A673 (cell line): ENCODE measurements around the gene SEMA6B. TPM values are rescaled to one million over a fixed set of nuclear protein-coding genes. Genes with fewer than 3 reads are reported as not detected.

Source experiments
- BruUV-seq: library from RNA; stranded (reverse); fragments of 400-500 nt; replicated peaks from 2 replicates; lab custom pipeline; 2021; lab: Mats Ljungman, UMichigan
- CTCF ChIA-PET: fragments of 300-600 bp; sonication (Branson Sonifier 250); formaldehyde crosslinking; loops from one replicate; lab custom pipeline; 2022; ENCODE audit warnings: antibody characterized with exemption; lab: Charles Lee
- POLR2A ChIA-PET: fragments of 300-600 bp; sonication (Branson Sonifier 250); formaldehyde crosslinking; loops from one replicate; lab custom pipeline; 2022; ENCODE audit warnings: antibody characterized with exemption; ENCODE audit not compliant: low non-redundant PET; lab: Charles Lee
- DNase-seq: peaks from one replicate; pipeline ENCODE4 v3.0.0-alpha.2; 2015; ENCODE audit warnings: low spot score
- H3K27ac ChIP-seq: fragments of 200-600 bp; sonication (generic); 2 replicates; pipeline ENCODE4 v1.5.1; 2016; ENCODE audit warnings: mixed run types, low read depth, mild to moderate bottlenecking, mixed read lengths, antibody characterized with exemption, low read length; ENCODE audit not compliant: poor library complexity, severe bottlenecking
- H3K27me3 ChIP-seq: fragments of 200-600 bp; sonication (generic); replicated peaks from 2 replicates; pipeline ENCODE4 v1.6.1; 2017; ENCODE audit warnings: mixed run types, low read depth, mild to moderate bottlenecking, mixed read lengths, antibody characterized with exemption, low read length; ENCODE audit not compliant: insufficient read depth, poor library complexity
- H3K36me3 ChIP-seq: fragments of 200-600 bp; sonication (generic); 2 replicates; pipeline ENCODE4 v1.6.1; 2016; ENCODE audit warnings: mixed run types, mild to moderate bottlenecking, mixed read lengths, antibody characterized with exemption, low read length; ENCODE audit not compliant: insufficient read depth, poor library complexity, severe bottlenecking
- H3K4me1 ChIP-seq: fragments of 200-600 bp; sonication (generic); 2 replicates; pipeline ENCODE4 v1.6.1; 2017; ENCODE audit warnings: mixed run types, mild to moderate bottlenecking, mixed read lengths, antibody characterized with exemption, low read length; ENCODE audit not compliant: insufficient read depth, poor library complexity, severe bottlenecking
- H3K4me3 ChIP-seq: fragments of 200-600 bp; sonication (generic); 2 replicates; pipeline ENCODE4 v1.5.1; 2016; ENCODE audit warnings: low read depth, mixed run types, mild to moderate bottlenecking, mixed read lengths, low read length; ENCODE audit not compliant: poor library complexity, severe bottlenecking
- H3K9me3 ChIP-seq: fragments of 200-600 bp; sonication (generic); 2 replicates; pipeline ENCODE4 v1.6.1; 2016; ENCODE audit warnings: mixed run types, low read depth, mild to moderate bottlenecking, mixed read lengths, antibody characterized with exemption, low read length; ENCODE audit not compliant: poor library complexity, severe bottlenecking
- EZH2 ChIP-seq: fragments of 200-600 bp; sonication (generic); IDR thresholded peaks from 2 replicates; pipeline ENCODE4 v1.6.1; 2017; ENCODE audit warnings: borderline replicate concordance, low read depth, mild to moderate bottlenecking, mixed read lengths, antibody characterized with exemption, low read length; ENCODE audit not compliant: poor library complexity, severe bottlenecking
- intact Hi-C: fragments of 100-400 bp; cut with micrococcal nuclease; formaldehyde crosslinking; loops from one replicate; pipeline ENCODE4 v1.10.0; 2022; ENCODE audit not compliant: unreplicated experiment
- total RNA-seq: library from RNA; stranded (reverse); gene quantifications from 2 replicates; pipeline ENCODE4 v1.2.3, GENCODE V29; 2021
- TF ChIP-seq, protein P1 (sequence below): fragments of 300-800, 200-600 bp; sonication (generic); conservative IDR thresholded peaks from 2 replicates; pipeline ENCODE4 v1.5.1; 2017; ENCODE audit warnings: low read depth, mild to moderate bottlenecking, antibody characterized with exemption, low read length, moderate library complexity, mixed read lengths

Gene SEMA6B
- total RNA-seq, 1 experiment from 2014 or later = 9.2 TPM

DNA sequence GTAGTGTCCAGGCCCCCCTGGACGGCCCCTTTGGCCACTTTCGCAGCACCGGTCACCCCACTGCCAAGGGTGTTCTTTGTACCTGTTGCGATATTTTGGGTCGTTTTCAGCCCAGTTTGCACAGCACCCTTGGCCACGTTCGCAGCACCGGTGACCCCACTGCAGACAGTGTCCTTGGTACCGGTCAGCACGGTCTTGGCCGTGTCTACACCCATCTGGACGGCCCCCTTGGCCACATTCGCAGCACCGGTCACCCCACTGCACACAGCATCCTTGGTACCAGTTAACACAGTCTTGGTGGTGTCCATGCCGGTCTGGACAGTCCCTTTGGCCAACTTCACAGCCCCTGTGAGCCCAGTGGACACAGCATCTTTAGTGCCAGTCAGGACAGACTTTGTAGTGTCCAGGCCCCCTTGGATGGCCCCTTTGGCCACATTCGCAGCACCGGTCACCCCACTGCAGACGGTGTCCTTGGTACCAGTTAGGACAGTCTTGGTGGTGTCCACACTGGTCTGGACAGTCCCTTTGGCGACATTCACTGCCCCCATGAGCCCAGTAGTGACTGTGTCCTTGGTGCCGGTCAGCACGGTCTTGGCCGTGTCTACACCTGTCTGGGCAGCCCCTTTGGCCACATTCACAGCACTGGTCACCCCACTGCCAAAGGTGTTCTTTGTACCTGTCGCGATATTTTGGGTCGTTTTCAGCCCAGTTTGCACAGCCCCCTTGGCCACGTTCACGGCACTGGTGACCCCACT is 48.0 kb downstream of the SEMA6B start:
- intact Hi-C loops = no loop called here
- Histone ChIP-seq H3K4me1 (no peaks in the 10 kb centered on the region), H3K27me3 (no peaks in the 10 kb centered on the region), H3K36me3 (no peaks in the 10 kb centered on the region), H3K9me3 (no peaks in the 10 kb centered on the region), H3K27ac (no peak overlapping the region), H3K4me3 (no peak overlapping the region)
- no peak for DNase-seq
- TF ChIP-seq, protein P1, sequence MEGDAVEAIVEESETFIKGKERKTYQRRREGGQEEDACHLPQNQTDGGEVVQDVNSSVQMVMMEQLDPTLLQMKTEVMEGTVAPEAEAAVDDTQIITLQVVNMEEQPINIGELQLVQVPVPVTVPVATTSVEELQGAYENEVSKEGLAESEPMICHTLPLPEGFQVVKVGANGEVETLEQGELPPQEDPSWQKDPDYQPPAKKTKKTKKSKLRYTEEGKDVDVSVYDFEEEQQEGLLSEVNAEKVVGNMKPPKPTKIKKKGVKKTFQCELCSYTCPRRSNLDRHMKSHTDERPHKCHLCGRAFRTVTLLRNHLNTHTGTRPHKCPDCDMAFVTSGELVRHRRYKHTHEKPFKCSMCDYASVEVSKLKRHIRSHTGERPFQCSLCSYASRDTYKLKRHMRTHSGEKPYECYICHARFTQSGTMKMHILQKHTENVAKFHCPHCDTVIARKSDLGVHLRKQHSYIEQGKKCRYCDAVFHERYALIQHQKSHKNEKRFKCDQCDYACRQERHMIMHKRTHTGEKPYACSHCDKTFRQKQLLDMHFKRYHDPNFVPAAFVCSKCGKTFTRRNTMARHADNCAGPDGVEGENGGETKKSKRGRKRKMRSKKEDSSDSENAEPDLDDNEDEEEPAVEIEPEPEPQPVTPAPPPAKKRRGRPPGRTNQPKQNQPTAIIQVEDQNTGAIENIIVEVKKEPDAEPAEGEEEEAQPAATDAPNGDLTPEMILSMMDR = no peak
- no peak for TF ChIP-seq EZH2
- ChIA-PET CTCF (no interaction called here), POLR2A (no interaction called here)
- no TSS peak for BruUV-seq

DNA sequence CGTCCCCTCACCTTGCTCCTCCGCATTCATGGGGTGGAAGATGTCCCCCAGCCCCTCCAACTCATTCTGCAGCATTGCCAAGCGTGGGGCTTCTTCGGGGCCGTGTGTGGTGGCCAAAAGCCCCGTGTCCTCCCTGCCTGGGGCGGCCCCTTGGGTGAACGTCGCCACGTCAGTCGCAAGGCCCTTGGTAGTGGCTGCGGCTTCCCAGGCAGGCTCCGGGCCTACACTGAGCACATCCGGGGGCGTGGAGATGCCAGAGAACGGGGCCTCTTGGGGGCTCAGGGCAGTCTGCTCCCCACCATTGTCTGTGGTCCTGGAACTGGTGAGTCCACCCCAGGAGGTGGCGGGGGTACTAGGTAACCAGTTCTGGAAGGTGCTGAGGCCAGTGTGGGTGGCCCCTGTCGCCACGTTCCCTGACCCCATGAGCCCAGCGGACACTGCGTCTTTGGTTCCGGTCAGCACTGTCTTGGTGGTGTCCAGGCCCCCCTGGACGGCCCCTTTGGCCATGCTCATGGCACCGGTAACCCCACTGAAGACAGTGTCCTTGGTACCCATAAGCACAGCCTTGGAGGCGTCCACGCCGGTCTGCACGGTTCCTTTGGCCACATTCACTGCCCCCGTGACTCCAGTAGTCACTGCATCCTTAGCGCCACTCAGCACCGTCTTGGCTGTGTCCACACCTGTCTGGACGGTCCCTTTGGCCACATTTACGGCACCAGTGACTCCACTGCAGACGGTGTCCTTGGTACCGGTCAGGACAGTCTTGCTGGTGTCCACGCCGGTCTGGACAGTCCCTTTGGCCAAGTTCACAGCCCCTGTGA is 48.8 kb downstream of the SEMA6B start:
- POLR2A ChIA-PET = no interaction called here
- TF ChIP-seq EZH2 = no peak
- TF ChIP-seq, protein P1 = no peak
- Histone ChIP-seq H3K27ac (no peak overlapping the region), H3K36me3 (no peaks in the 10 kb centered on the region), H3K9me3 (no peaks in the 10 kb centered on the region), H3K27me3 (no peaks in the 10 kb centered on the region), H3K4me3 (no peak overlapping the region), H3K4me1 (no peaks in the 10 kb centered on the region)
- DNase-seq = no peak
- CTCF ChIA-PET = no interaction called here
- intact Hi-C loops = no loop called here
- BruUV-seq = no TSS peak

DNA sequence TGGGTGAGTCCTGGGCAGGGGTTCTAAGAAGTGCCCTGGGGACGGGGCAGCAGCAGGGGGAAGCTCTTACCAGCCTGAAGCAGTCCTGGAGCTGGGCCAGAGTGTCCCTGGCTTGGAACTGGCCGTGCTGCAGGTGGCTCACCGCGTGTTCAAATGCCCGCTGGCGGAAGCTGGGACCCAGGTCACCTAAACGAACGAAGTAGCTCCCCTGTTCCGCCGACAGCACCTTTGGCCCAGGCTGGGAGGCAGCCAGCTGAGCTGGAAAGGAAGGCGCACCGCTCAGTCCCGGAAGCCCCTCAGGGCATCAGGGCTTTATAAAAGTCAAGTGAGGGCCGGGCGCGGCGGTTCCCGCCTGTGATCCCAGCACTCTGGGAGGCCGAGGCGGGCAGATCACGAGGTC is 50.8 kb downstream of the SEMA6B start:
- Histone ChIP-seq H3K4me3 (no peak overlapping the region), H3K27me3 (no peaks in the 10 kb centered on the region), H3K4me1 (no peaks in the 10 kb centered on the region), H3K9me3 (no peaks in the 10 kb centered on the region), H3K27ac (no peak overlapping the region), H3K36me3 (no peaks in the 10 kb centered on the region)
- intact Hi-C loops = no loop called here
- DNase-seq = no peak
- TF ChIP-seq EZH2 = no peak
- TF ChIP-seq, protein P1 = no peak
- ChIA-PET POLR2A (interaction anchor here (0.6 kb wide), 1 partner anchor 131 kb away, joined by 13 read pairs; no protein-coding TSS in a partner anchor), CTCF (no interaction called here)
- no TSS peak for BruUV-seq
